Sigmoid colon (tissue), 7 donors: ENCODE data around the gene SCARB1. TPM values are rescaled to one million over a fixed set of nuclear protein-coding genes. Genes with fewer than 3 reads are reported as not detected.

Source experiments
- DNase-seq: peaks from one replicate; pipeline ENCODE4 v3.0.0-alpha.2; 2019
- H3K27ac ChIP-seq, 4 donors: fragments of 200-600 bp; sonication (generic); one replicate each; pipeline ENCODE4 v1.5.1; 2016 to 2019; ENCODE audit warnings: mild to moderate bottlenecking in 1 of 4
- H3K27me3 ChIP-seq, 3 donors: fragments of 200-600 bp; sonication (generic); one replicate each; pipeline ENCODE4 v1.5.1; 2019; ENCODE audit warnings: mild to moderate bottlenecking in 1 of 3
- H3K36me3 ChIP-seq, 4 donors: fragments of 200-600 bp; sonication (generic); one replicate each; pipeline ENCODE4 v1.5.1; 2016 to 2019
- H3K4me1 ChIP-seq, 4 donors: fragments of 200-600 bp; sonication (generic); one replicate each; pipeline ENCODE4 v1.5.1; 2017 to 2019
- H3K4me3 ChIP-seq, 4 donors: fragments of 200-600 bp; sonication (generic); one replicate each; pipeline ENCODE4 v1.5.1; 2017 to 2019; ENCODE audit warnings: mild to moderate bottlenecking in 2 of 4, moderate library complexity in 1 of 4
- H3K9me3 ChIP-seq, 4 donors: fragments of 200-600 bp in 3 of 4; sonication (generic) in 3 of 4; one replicate each; pipeline versions ENCODE4 v1.5.1 to v1.6.1; 2013 to 2019
- EP300 ChIP-seq, 4 donors: sonication (generic); formaldehyde crosslinking; IDR thresholded peaks; one replicate each; pipeline ENCODE4 v1.6.1; 2017; ENCODE audit warnings: antibody characterized with exemption in 4 of 4
- POLR2A ChIP-seq, 2 donors: fragments of 450-650 bp; IDR thresholded peaks; one replicate each; pipeline ENCODE4 v1.6.1; 2016; ENCODE audit warnings: antibody characterized with exemption in 2 of 2, mild to moderate bottlenecking in 2 of 2, moderate library complexity in 2 of 2
- POLR2AphosphoS5 ChIP-seq, 4 donors: sonication (generic); formaldehyde crosslinking; IDR thresholded peaks; one replicate each; pipeline ENCODE4 v1.6.1; 2017; ENCODE audit warnings: antibody characterized with exemption in 4 of 4
- WGBS, 2 donors: extraction: QIAGEN DNeasy Blood & Tissue Kit; methylation state at CpG; one replicate each; pipeline ENCODE4 v1.1.7; 2013; 5-methylcytosine and 5-hydroxymethylcytosine counted together
- intact Hi-C: fragments of 100-400 bp; cut with DNase I; formaldehyde crosslinking; loops from one replicate; pipeline ENCODE4 v1.15.1; 2023
- polyA plus RNA-seq, 3 donors: library from polyadenylated mRNA; stranded (reverse); fragments of 200-250 nt; gene quantifications; one replicate each; pipeline ENCODE4 v1.2.3, GENCODE V29; 2013
- total RNA-seq, 4 donors: library from RNA; depleted of rRNA; stranded (reverse); fragments of >200 nt; gene quantifications; one replicate each; pipeline ENCODE4 v1.1.0, GENCODE V29; 2016
- TF ChIP-seq, protein P1 (sequence below), 4 experiments: fragments of 450-650 bp in 3 of 4; fragments of 200-600 bp in 1 of 4; IDR thresholded peaks; one replicate each; pipeline ENCODE4 v1.5.1; 2016 to 2019; ENCODE audit warnings: antibody characterized with exemption in 4 of 4, mild to moderate bottlenecking in 3 of 4, moderate library complexity in 2 of 4
- donor health status: healthy with polysubstance abuse.
- donor health status: Bipolar disorder and iron deficiency.
- donor health status: healthy.

Gene SCARB1
- total and polyA plus RNA-seq, 7 donors = 4.2 to 36.4 (median 11.4) TPM

DNA sequence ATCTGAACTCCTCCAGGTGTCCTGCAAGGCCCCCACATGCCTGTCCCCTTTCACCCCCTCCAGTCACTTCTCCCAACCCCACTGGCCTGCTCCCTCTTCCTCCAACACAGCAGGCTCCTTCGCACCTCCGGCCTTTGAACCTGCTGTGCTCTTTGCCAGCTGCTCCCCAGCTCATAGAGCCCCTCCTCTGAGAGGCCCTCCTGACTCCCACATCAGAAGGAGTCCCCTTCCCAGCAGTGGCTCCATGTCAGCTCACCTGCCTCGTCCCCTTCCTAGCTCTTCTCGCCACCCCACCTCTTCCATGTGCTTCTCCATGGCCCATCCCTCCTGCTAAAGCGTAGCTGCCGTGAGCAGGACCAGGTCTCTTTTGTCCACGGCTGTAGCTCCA, 22.1 kb downstream of the SCARB1 start:
- Histone ChIP-seq H3K9me3 (no peaks in the 10 kb centered on the region), H3K27me3 (no peaks in the 10 kb centered on the region), H3K27ac (no peak overlapping the region), H3K36me3 (no peaks in the 10 kb centered on the region), H3K4me1 (peaks cover 0 to 29% (median 22%) of the 10 kb centered on the region in 4 donors), H3K4me3 (no peak overlapping the region)
- TF ChIP-seq, protein P1, sequence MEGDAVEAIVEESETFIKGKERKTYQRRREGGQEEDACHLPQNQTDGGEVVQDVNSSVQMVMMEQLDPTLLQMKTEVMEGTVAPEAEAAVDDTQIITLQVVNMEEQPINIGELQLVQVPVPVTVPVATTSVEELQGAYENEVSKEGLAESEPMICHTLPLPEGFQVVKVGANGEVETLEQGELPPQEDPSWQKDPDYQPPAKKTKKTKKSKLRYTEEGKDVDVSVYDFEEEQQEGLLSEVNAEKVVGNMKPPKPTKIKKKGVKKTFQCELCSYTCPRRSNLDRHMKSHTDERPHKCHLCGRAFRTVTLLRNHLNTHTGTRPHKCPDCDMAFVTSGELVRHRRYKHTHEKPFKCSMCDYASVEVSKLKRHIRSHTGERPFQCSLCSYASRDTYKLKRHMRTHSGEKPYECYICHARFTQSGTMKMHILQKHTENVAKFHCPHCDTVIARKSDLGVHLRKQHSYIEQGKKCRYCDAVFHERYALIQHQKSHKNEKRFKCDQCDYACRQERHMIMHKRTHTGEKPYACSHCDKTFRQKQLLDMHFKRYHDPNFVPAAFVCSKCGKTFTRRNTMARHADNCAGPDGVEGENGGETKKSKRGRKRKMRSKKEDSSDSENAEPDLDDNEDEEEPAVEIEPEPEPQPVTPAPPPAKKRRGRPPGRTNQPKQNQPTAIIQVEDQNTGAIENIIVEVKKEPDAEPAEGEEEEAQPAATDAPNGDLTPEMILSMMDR (IDR thresholded peaks at IDR 0.05) = no peak
- TF ChIP-seq POLR2AphosphoS5 (IDR thresholded peaks at IDR 0.05) (no peak), EP300 (IDR thresholded peaks at IDR 0.05) (no peak), POLR2A (IDR thresholded peaks at IDR 0.05) (no peak)
- no peak for DNase-seq
- intact Hi-C loops = no loop called here
- 54 to 84% methylated on average over 7 of the region's 7 CpGs for WGBS, 2 donors

GRCh38 chr12:124837958-124838803, 25.5 kb downstream of the SCARB1 start:
- peak; percentile 95 for DNase-seq
- peaks cover 0 to 42% (median 28%) of the 10 kb centered on the region in 4 donors for H3K4me1 ChIP-seq
- no peaks in the 10 kb centered on the region for H3K36me3 ChIP-seq
- 33 to 67% methylated on average over 16 of the region's 16 CpGs for WGBS, 2 donors
- TF ChIP-seq, protein P1 (IDR thresholded peaks at IDR 0.05) = no peak
- TF ChIP-seq EP300 (IDR thresholded peaks at IDR 0.05) = peak in 2 of 4 donors; percentile 60 to 87
- TF ChIP-seq POLR2AphosphoS5 (IDR thresholded peaks at IDR 0.05) = peak; percentile 42 to 80 (median 73)
- no peak for TF ChIP-seq POLR2A (IDR thresholded peaks at IDR 0.05)
- H3K9me3 ChIP-seq = no peaks in the 10 kb centered on the region
- H3K27ac ChIP-seq = peak overlapping the region; percentile 67 to 86 (median 82)
- no peaks in the 10 kb centered on the region for H3K27me3 ChIP-seq
- intact Hi-C loops = no loop called here
- H3K4me3 ChIP-seq = no peak overlapping the region

- H3K9me3 ChIP-seq = no peaks in the 10 kb centered on the region
- no peak for DNase-seq
- peaks cover 0 to 37% (median 26%) of the 10 kb centered on the region in 4 donors for H3K4me1 ChIP-seq
- H3K36me3 ChIP-seq = no peaks in the 10 kb centered on the region
- no peak overlapping the region for H3K4me3 ChIP-seq
- 71 to 81% methylated on average over 4 of the region's 4 CpGs for WGBS, 2 donors
- H3K27me3 ChIP-seq = no peaks in the 10 kb centered on the region
- intact Hi-C loops = no loop called here
- H3K27ac ChIP-seq = peak overlapping the region in 3 of 4 donors; percentile 79 to 86 (median 84)
- TF ChIP-seq, protein P1 (IDR thresholded peaks at IDR 0.05) = no peak
- TF ChIP-seq POLR2AphosphoS5 (IDR thresholded peaks at IDR 0.05) (no peak), POLR2A (IDR thresholded peaks at IDR 0.05) (no peak), EP300 (IDR thresholded peaks at IDR 0.05) (no peak)
Observed at GRCh38 chr12:124837249-124837897, 26.3 kb downstream of the SCARB1 start.

DNA sequence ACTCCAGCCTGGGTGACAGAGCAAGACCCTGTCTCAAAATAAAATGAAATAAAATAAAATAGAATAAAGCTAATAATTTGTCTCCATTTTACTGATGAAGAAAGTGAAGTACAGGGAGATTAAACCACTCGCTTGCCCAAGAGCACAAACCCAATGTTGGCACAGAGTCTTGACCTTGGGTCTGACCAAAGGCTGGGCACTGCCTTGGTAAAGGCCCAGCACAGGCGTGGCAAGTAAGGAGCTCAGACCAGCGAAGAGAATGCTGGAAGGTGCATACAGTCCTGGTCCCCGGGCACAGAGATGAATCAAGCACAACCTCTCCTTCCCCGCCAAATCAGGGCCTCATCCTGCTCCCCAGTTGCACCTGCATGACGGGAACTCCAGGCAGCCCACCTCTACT, 26.9 kb downstream of the SCARB1 start:
- Histone ChIP-seq H3K27me3 (no peaks in the 10 kb centered on the region), H3K36me3 (no peaks in the 10 kb centered on the region), H3K4me3 (no peak overlapping the region), H3K9me3 (no peaks in the 10 kb centered on the region), H3K4me1 (peaks cover 0 to 31% (median 23%) of the 10 kb centered on the region in 4 donors), H3K27ac (no peak overlapping the region)
- DNase-seq = no peak
- WGBS, 2 donors = 81 to 83% methylated on average over 6 of the region's 6 CpGs
- TF ChIP-seq EP300 (IDR thresholded peaks at IDR 0.05) (no peak), POLR2A (IDR thresholded peaks at IDR 0.05) (no peak), POLR2AphosphoS5 (IDR thresholded peaks at IDR 0.05) (no peak)
- TF ChIP-seq, protein P1 (IDR thresholded peaks at IDR 0.05) = no peak
- intact Hi-C loops = no loop called here
